Measurements from ENCODE around the gene GJA3. TPM values are rescaled to one million over a fixed set of nuclear protein-coding genes. Genes with fewer than 3 reads are reported as not detected.

GJA3 gene
- total RNA-seq, 1 donor from 2014 or later, result 0.60 TPM

DNA sequence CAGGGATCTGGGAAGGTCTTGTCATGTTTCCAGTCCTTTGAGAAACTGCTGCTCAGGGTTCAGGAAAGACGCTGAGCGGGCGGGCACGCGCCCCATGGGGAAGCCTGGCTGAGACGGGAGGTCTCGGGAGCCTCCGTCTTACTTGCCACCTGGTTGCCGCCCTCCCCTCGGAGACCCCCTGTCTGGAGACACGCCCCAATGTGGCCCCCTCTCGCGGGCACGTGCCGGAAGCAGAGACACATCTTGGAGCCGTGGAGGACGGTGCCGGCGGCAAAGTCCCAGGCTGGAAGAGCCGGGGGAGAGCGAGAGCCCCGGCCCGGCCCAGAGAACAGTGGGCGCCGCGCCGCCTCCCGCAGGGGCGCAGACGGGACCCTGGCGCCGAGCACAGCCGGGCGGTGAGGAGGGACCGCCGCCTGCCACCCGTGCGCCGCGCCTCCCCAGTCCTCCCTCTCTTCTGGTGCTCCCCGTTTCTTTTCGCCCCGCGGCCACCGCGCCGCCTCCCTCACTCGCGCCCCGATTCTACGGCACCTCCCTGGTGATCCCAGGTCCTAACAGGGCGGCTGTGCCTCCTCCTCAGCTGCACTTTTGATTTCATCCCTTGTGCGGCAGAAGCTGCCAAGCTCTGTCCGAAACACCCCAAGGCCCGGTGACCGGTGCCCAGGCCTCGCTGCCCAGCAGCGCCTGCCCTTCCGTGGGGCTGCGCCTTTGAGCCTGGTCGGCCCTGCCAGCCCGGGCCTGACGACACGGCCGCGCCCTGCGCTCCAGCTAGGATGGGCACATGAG, 16.4 kb upstream of the GJA3 start:
- TF ChIP-seq, protein P1, sequence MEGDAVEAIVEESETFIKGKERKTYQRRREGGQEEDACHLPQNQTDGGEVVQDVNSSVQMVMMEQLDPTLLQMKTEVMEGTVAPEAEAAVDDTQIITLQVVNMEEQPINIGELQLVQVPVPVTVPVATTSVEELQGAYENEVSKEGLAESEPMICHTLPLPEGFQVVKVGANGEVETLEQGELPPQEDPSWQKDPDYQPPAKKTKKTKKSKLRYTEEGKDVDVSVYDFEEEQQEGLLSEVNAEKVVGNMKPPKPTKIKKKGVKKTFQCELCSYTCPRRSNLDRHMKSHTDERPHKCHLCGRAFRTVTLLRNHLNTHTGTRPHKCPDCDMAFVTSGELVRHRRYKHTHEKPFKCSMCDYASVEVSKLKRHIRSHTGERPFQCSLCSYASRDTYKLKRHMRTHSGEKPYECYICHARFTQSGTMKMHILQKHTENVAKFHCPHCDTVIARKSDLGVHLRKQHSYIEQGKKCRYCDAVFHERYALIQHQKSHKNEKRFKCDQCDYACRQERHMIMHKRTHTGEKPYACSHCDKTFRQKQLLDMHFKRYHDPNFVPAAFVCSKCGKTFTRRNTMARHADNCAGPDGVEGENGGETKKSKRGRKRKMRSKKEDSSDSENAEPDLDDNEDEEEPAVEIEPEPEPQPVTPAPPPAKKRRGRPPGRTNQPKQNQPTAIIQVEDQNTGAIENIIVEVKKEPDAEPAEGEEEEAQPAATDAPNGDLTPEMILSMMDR (conservative IDR thresholded peaks at IDR 0.05), result no peak
- H3K9me3 Mint-ChIP-seq, result peaks cover 5% of the 10 kb centered on the region
- no peak overlapping the region for H3K27ac Mint-ChIP-seq
- no peaks in the 10 kb centered on the region for H3K36me3 Mint-ChIP-seq
- DNase-seq (ENCODE audit: extremely low spot score, unreplicated experiment), result no peak
- H3K4me3 Mint-ChIP-seq, result no peak overlapping the region
- H3K4me1 Mint-ChIP-seq (ENCODE audit: unreplicated experiment), result peaks cover 16% of the 10 kb centered on the region
- peaks cover 28% of the 10 kb centered on the region for H3K27me3 Mint-ChIP-seq

DNA sequence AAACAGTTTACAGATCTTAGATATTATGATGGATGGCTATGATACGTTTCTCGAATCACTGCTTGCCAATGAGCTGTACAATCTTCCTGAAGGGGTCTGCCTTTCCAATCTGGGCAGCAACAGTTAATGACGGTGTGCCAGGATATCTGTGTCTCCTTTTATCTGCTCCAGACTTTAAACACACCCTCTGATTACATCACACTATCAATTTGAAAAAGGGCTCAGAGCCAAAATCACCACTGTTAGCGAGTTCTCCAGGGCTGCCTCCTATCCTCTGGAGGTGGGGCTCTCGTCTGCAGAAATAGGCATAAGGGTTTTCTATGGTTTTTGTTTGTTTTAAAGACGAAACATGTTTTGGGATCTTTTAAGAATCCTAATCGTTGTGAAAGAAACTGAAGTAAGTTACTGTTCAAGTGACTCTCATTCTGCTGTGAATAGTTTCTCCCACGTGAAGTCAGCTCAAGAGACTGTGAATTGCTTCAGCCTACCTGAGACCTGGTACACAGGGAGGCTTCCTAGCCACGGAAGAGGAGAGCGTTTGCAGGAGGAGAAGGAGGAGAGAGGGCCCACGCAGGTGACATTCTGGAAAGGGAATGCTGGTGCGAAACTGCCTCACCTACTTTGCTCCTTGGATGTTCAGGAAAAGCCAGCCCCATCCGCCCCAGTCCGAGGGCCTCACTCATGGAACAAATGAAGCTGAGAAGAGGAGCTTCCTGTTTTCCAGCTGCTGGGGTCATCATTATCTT, 15.2 kb upstream of the GJA3 start:
- H3K27ac Mint-ChIP-seq, result peak overlapping the region; percentile 29
- H3K27me3 Mint-ChIP-seq, result peaks cover 28% of the 10 kb centered on the region
- TF ChIP-seq, protein P1 (conservative IDR thresholded peaks at IDR 0.05), result no peak
- no peaks in the 10 kb centered on the region for H3K36me3 Mint-ChIP-seq
- H3K4me3 Mint-ChIP-seq, result no peak overlapping the region
- H3K4me1 Mint-ChIP-seq (ENCODE audit: unreplicated experiment), result peaks cover 16% of the 10 kb centered on the region
- peaks cover 5% of the 10 kb centered on the region for H3K9me3 Mint-ChIP-seq
- no peak for DNase-seq (ENCODE audit: extremely low spot score, unreplicated experiment)

DNA sequence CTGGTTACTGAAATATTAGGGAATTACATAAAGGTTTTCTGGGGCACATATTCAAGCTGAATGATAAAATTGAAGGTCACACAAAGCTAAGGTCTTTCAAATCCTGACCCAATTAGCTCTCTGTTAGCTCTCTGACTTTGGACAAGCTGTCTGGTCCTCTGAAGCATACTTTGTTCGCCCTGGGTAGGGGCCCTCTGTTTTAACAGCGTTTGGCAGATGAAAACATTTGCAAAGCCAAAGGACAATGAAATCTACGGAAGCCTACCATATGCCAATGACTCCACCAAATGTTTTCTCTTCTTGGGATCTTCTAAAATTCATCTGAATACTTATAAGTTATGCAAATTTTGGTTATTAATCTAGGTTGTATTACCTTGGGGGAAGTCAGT, 14.5 kb upstream of the GJA3 start:
- Mint-ChIP-seq H3K9me3 (peaks cover 5% of the 10 kb centered on the region), H3K4me3 (peak overlapping the region; percentile 57), H3K36me3 (no peaks in the 10 kb centered on the region), H3K27me3 (peaks cover 28% of the 10 kb centered on the region), H3K27ac (peak overlapping the region; percentile 93), H3K4me1 (ENCODE audit: unreplicated experiment) (peaks cover 16% of the 10 kb centered on the region)
- no peak for DNase-seq (ENCODE audit: extremely low spot score, unreplicated experiment)
- TF ChIP-seq, protein P1 (conservative IDR thresholded peaks at IDR 0.05), result no peak

DNA sequence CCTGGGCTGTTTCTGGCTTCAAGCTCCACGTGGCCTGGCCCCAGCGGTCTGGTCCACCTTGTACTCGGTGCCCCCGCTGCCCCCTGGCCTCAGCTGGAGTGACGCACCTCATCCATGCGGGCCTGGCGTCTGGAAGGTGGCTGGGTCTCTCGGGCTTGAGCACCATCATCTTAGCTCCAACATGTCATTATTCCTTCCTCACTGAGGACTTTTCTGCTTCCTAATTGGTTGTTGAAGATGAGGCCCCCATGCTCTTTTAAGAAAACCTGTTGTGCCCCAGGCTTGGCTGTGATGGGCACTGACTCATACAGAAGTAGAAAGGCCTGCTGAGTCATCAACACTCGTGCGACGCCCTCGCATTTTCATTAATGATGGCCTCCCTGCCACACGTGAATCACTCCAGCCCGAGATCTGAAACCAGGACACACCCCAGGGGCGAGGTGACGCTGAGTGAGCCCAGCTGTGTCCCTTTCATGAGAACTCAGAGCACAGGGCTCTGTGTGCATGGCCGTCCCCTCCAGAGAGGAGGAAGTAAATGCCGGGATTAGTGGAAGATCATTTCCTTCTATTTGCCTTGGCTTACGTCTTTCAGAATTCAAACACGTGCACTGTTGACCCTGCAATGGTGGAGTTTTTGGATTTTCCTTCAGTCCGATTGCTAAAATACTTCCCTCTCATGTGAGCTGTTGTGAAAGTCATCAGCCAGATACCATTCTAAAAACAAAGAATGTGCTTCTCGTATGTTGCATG, 14.0 kb upstream of the GJA3 start:
- H3K27ac Mint-ChIP-seq, result peak overlapping the region; percentile 93
- no peak for DNase-seq (ENCODE audit: extremely low spot score, unreplicated experiment)
- H3K4me3 Mint-ChIP-seq, result peak overlapping the region; percentile 57
- TF ChIP-seq, protein P1 (conservative IDR thresholded peaks at IDR 0.05), result no peak
- H3K9me3 Mint-ChIP-seq, result peaks cover 5% of the 10 kb centered on the region
- peaks cover 28% of the 10 kb centered on the region for H3K27me3 Mint-ChIP-seq
- no peaks in the 10 kb centered on the region for H3K36me3 Mint-ChIP-seq
- peaks cover 16% of the 10 kb centered on the region for H3K4me1 Mint-ChIP-seq (ENCODE audit: unreplicated experiment)

DNA sequence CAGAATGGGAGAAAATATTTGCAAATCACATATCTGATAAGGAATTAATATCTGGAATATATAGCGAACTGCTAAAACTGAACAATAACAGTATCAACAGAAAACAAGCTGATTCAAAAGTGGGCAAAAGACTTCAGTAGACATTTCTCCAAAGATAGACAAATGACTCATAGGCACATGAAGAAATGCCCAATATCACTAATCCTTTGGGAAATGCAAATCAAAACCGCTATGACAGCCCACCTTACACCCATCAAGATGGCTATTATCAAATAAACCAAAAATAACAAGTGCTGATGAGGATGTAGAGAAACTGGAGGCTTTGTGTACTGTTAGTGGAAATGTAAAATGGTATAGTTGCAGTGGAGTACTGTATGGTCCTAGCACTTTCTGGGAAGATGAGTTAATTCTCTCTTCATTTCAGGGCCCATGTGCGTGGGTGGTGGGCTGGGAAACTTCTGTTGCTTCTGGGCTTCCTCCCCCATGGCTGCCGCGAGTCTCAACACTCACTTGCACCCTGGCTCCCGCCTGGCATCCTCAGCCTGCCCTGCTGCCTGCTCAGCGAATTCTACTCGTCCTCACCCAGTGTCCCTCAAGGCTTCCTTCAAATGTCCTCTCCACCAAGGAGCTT, 12.4 kb upstream of the GJA3 start:
- no peak for DNase-seq (ENCODE audit: extremely low spot score, unreplicated experiment)
- H3K27ac Mint-ChIP-seq, result no peak overlapping the region

More for the DNA sequence above, 12.4 kb upstream of the GJA3 start:
- Mint-ChIP-seq H3K36me3 (no peaks in the 10 kb centered on the region), H3K4me1 (ENCODE audit: unreplicated experiment) (peaks cover 16% of the 10 kb centered on the region), H3K4me3 (no peak overlapping the region), H3K9me3 (peaks cover 5% of the 10 kb centered on the region), H3K27me3 (peaks cover 30% of the 10 kb centered on the region)
- TF ChIP-seq, protein P1 (conservative IDR thresholded peaks at IDR 0.05), result no peak

All from type B pancreatic cell (in vitro differentiated cells).